ENCODE measurements around the gene MAPKAP1. TPM values are rescaled to one million over a fixed set of nuclear protein-coding genes. Genes with fewer than 3 reads are reported as not detected.

MAPKAP1 gene
- total RNA-seq, 6 donors from 2014 or later, result 60.8 to 84.0 (median 71.5) TPM

DNA sequence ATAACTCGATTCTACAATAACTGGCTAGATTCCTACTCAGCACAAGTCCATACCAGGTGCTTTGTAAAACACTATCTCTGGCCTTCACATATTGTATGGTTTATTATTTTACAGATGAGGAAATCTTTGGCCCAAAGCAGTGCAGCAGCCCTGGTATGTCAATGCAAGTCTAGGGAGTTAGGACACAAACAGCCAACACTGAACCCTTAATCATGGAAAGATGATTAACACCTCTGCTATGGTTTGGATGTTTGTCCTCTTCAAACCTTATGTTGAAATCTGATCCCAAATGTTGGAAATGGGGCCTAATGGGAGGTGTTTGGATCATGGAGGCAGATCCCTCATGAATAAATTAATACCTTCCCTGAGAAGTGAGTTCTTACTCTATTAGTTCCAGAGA, 76.6 kb downstream of the MAPKAP1 start:
- DNase-seq (no peak), ATAC-seq (ENCODE audit: low FRiP score in 2 of 2) (no peak)
- Histone ChIP-seq H3K27me3 (no peaks in the 10 kb centered on the region), H3K4me3 (no peak overlapping the region), H3K27ac (no peak overlapping the region), H3K9me3 (no peaks in the 10 kb centered on the region), H3K4me1 (peaks cover 24 to 31% (median 29%) of the 10 kb centered on the region in 4 donors), H3K36me3 (no peaks in the 10 kb centered on the region)
- TF ChIP-seq EP300 (IDR thresholded peaks at IDR 0.05), result no peak
- TF ChIP-seq POLR2AphosphoS5 (IDR thresholded peaks at IDR 0.05), result no peak
- TF ChIP-seq POLR2A (IDR thresholded peaks at IDR 0.05), result no peak
- no peak for TF ChIP-seq CTCF (IDR thresholded peaks at IDR 0.05)
- 91 to 100% methylated on average over 1 of the region's 1 CpG for WGBS, 2 donors

GRCh38 chr9:125629446-125629845, 77.6 kb downstream of the MAPKAP1 start:
- Histone ChIP-seq H3K36me3 (no peaks in the 10 kb centered on the region), H3K27me3 (no peaks in the 10 kb centered on the region), H3K9me3 (no peaks in the 10 kb centered on the region), H3K4me3 (no peak overlapping the region), H3K27ac (no peak overlapping the region), H3K4me1 (peaks cover 24 to 31% (median 29%) of the 10 kb centered on the region in 4 donors)
- no peak for ATAC-seq (ENCODE audit: low FRiP score in 2 of 2)
- WGBS, 2 donors, result 81% methylated on average over 3 of the region's 3 CpGs
- no peak for DNase-seq
- no peak for TF ChIP-seq EP300 (IDR thresholded peaks at IDR 0.05)
- no peak for TF ChIP-seq CTCF (IDR thresholded peaks at IDR 0.05)
- no peak for TF ChIP-seq POLR2AphosphoS5 (IDR thresholded peaks at IDR 0.05)
- no peak for TF ChIP-seq POLR2A (IDR thresholded peaks at IDR 0.05)

GRCh38 chr9:125626187-125626586, 80.8 kb downstream of the MAPKAP1 start:
- no peak overlapping the region for H3K27ac ChIP-seq
- peaks cover 0 to 7% (median 3%) of the 10 kb centered on the region in 4 donors for H3K4me1 ChIP-seq
- no peaks in the 10 kb centered on the region for H3K9me3 ChIP-seq
- H3K27me3 ChIP-seq, result no peaks in the 10 kb centered on the region
- TF ChIP-seq POLR2AphosphoS5 (IDR thresholded peaks at IDR 0.05), result no peak
- no peak for TF ChIP-seq CTCF (IDR thresholded peaks at IDR 0.05)
- TF ChIP-seq POLR2A (IDR thresholded peaks at IDR 0.05), result no peak
- TF ChIP-seq EP300 (IDR thresholded peaks at IDR 0.05), result no peak
- ATAC-seq (ENCODE audit: low FRiP score in 2 of 2), result no peak
- H3K4me3 ChIP-seq, result no peak overlapping the region
- DNase-seq, result no peak
- no peaks in the 10 kb centered on the region for H3K36me3 ChIP-seq

DNA sequence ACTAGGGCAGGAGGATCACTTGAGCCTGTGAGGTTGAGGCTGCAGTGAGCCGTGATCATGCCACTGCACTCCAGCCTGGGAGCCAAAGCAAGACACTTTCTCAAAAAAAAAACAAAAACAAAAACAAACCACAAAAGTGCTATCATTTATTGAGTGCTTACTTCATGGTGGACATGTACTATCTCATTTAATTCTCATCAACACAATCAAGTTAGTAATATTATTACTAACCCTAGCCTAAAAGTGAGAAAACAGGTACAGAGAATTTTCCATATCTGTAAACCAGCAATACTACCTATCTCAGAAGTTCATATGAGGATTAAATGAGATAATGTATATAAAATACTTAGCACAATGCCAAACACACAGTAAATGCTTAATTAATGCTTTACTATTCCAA, 85.8 kb downstream of the MAPKAP1 start:
- no peak for TF ChIP-seq EP300 (IDR thresholded peaks at IDR 0.05)
- no peak for TF ChIP-seq POLR2A (IDR thresholded peaks at IDR 0.05)
- TF ChIP-seq POLR2AphosphoS5 (IDR thresholded peaks at IDR 0.05), result no peak
- TF ChIP-seq CTCF (IDR thresholded peaks at IDR 0.05), result no peak
- 91 to 95% methylated on average over 1 of the region's 1 CpG for WGBS, 2 donors
- H3K27ac ChIP-seq, result no peak overlapping the region
- DNase-seq, result no peak
- no peak for ATAC-seq (ENCODE audit: low FRiP score in 2 of 2)
- H3K4me1 ChIP-seq, result peaks cover 0 to 5% (median 0%) of the 10 kb centered on the region in 4 donors
- H3K4me3 ChIP-seq, result no peak overlapping the region
- no peaks in the 10 kb centered on the region for H3K27me3 ChIP-seq
- no peaks in the 10 kb centered on the region for H3K9me3 ChIP-seq
- no peaks in the 10 kb centered on the region for H3K36me3 ChIP-seq

GRCh38 chr9:125620216-125620615, 86.8 kb downstream of the MAPKAP1 start:
- Histone ChIP-seq H3K4me1 (no peaks in the 10 kb centered on the region), H3K4me3 (no peak overlapping the region), H3K9me3 (no peaks in the 10 kb centered on the region), H3K27me3 (no peaks in the 10 kb centered on the region), H3K27ac (no peak overlapping the region), H3K36me3 (no peaks in the 10 kb centered on the region)
- ATAC-seq (ENCODE audit: low FRiP score in 2 of 2) (no peak), DNase-seq (no peak)
- TF ChIP-seq POLR2A (IDR thresholded peaks at IDR 0.05) (no peak), CTCF (IDR thresholded peaks at IDR 0.05) (no peak), EP300 (IDR thresholded peaks at IDR 0.05) (no peak), POLR2AphosphoS5 (IDR thresholded peaks at IDR 0.05) (no peak)
- 87 to 91% methylated on average over 5 of the region's 5 CpGs for WGBS, 2 donors
